DMS 273 (cell line): ENCODE results near the gene TUBA4B.
"Not testable (repeated sequence)": the region's sequence is repeated elsewhere in the genome, so short reads cannot be mapped to it uniquely, and the experiment has no call there.

Experiments used
- DNase-seq: peaks from one replicate; lab custom pipeline; 2025; ENCODE audit not compliant: unreplicated experiment; lab: John Stamatoyannopoulos, UW

Gene TUBA4B

GRCh38 chr2:219312683-219313263 lies 59.7 kb downstream of the TUBA4B start:
- DNase-seq = not testable (repeated sequence)

GRCh38 chr2:219314804-219315468 lies 61.9 kb downstream of the TUBA4B start:
- DNase-seq = no peak
